ENCODE data around the gene SEZ6. TPM values are rescaled to one million over a fixed set of nuclear protein-coding genes. Genes with fewer than 3 reads are reported as not detected.
A peak's percentile ranks its signal among the peaks of the same experiment; 100 is the strongest.

SEZ6 gene
- total and polyA plus RNA-seq, 2 donors from 2014 or later: not detected

GRCh38 chr17:29004081-29004692, 1.6 kb downstream of the SEZ6 start:
- H3K27me3 ChIP-seq (ENCODE audit: control insufficient read depth, insufficient read depth, low read length): peaks cover 10% of the 10 kb centered on the region
- intact Hi-C loops (cut with DNase I): no loop called here
- FAIRE-seq (no peak), DNase-seq (peak in 3 of 5 donors; percentile 50 to 73 (median 58))
- no peaks in the 10 kb centered on the region for H3K36me3 ChIP-seq (ENCODE audit: control insufficient read depth in 2 of 3, insufficient read depth in 3 of 3, low read length in 3 of 3)
- no peaks in the 10 kb centered on the region for H3K9me3 ChIP-seq (ENCODE audit: control insufficient read depth in 2 of 3, insufficient read depth in 1 of 3, low read length in 3 of 3)
- TF ChIP-seq, protein P1, sequence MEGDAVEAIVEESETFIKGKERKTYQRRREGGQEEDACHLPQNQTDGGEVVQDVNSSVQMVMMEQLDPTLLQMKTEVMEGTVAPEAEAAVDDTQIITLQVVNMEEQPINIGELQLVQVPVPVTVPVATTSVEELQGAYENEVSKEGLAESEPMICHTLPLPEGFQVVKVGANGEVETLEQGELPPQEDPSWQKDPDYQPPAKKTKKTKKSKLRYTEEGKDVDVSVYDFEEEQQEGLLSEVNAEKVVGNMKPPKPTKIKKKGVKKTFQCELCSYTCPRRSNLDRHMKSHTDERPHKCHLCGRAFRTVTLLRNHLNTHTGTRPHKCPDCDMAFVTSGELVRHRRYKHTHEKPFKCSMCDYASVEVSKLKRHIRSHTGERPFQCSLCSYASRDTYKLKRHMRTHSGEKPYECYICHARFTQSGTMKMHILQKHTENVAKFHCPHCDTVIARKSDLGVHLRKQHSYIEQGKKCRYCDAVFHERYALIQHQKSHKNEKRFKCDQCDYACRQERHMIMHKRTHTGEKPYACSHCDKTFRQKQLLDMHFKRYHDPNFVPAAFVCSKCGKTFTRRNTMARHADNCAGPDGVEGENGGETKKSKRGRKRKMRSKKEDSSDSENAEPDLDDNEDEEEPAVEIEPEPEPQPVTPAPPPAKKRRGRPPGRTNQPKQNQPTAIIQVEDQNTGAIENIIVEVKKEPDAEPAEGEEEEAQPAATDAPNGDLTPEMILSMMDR (IDR thresholded peaks at IDR 0.05; ENCODE audit: borderline replicate concordance, extremely low read depth, insufficient read depth): no peak
- peaks cover 0 to 4% (median 0%) of the 10 kb centered on the region in 3 donors for H3K4me1 ChIP-seq (ENCODE audit: control insufficient read depth in 2 of 3, insufficient read depth in 2 of 3, low read depth in 1 of 3, low read length in 3 of 3)
- no peak overlapping the region for H3K4me3 ChIP-seq (ENCODE audit: low read length in 3 of 3)
- no peak overlapping the region for H3K9ac ChIP-seq (ENCODE audit: low read length in 3 of 3)
- H3K27ac ChIP-seq (ENCODE audit: low read depth in 2 of 2, low read length in 2 of 2): no peak overlapping the region

DNA sequence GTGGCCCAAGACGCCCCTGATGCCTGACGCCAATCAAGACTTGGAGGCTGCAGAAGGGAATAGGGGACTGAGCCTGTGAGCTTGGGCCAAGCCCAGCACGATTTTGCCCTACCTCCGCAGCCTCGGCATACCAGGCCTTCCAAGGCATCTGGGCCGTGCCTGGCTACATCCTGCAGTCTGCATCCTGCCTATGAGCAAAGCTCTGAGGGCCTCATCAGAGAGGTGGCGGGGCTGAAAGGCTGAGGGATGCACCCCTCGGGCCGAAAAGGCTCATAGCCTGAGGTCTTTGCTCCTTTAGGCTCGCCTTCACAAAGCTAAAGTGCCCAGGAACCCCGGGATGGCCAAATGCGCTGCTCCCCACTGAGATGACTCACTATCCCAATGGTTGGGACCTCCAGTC, 2.5 kb downstream of the SEZ6 start:
- intact Hi-C loops (cut with DNase I): no loop called here
- Histone ChIP-seq H3K4me3 (ENCODE audit: low read length in 3 of 3) (no peak overlapping the region), H3K9me3 (ENCODE audit: control insufficient read depth in 2 of 3, insufficient read depth in 1 of 3, low read length in 3 of 3) (no peaks in the 10 kb centered on the region), H3K27me3 (ENCODE audit: control insufficient read depth, insufficient read depth, low read length) (peaks cover 10% of the 10 kb centered on the region), H3K9ac (ENCODE audit: low read length in 3 of 3) (no peak overlapping the region), H3K27ac (ENCODE audit: low read depth in 2 of 2, low read length in 2 of 2) (no peak overlapping the region), H3K4me1 (ENCODE audit: control insufficient read depth in 2 of 3, insufficient read depth in 2 of 3, low read depth in 1 of 3, low read length in 3 of 3) (peaks cover 0 to 4% (median 0%) of the 10 kb centered on the region in 3 donors), H3K36me3 (ENCODE audit: control insufficient read depth in 2 of 3, insufficient read depth in 3 of 3, low read length in 3 of 3) (no peaks in the 10 kb centered on the region)
- FAIRE-seq (no peak), DNase-seq (no peak)
- TF ChIP-seq, protein P1 (IDR thresholded peaks at IDR 0.05; ENCODE audit: borderline replicate concordance, extremely low read depth, insufficient read depth): no peak

DNA sequence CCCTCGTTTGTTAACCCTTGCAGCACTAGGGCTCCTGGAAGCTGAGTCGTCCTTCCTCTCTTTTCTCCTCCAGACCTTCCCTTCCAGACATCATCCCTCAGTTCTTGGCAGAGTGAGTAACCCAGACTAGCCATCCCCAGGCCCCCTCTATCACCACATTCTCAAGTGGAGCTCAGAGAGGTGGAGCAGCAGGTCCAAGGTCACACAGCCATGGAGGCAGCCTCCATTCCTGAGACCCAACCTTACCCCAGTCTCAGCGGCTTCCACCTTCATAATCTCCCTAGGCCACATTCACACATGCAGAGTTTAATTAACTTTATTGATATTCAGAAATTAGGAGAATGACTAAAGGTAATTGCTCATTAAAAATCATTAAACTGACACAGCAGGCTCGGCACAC, 3.0 kb downstream of the SEZ6 start:
- H3K9me3 ChIP-seq (ENCODE audit: control insufficient read depth in 2 of 3, insufficient read depth in 1 of 3, low read length in 3 of 3): no peaks in the 10 kb centered on the region
- TF ChIP-seq, protein P1 (IDR thresholded peaks at IDR 0.05; ENCODE audit: borderline replicate concordance, extremely low read depth, insufficient read depth): no peak
- intact Hi-C loops (cut with DNase I): no loop called here
- no peak overlapping the region for H3K4me3 ChIP-seq (ENCODE audit: low read length in 3 of 3)
- peaks cover 0 to 4% (median 0%) of the 10 kb centered on the region in 3 donors for H3K4me1 ChIP-seq (ENCODE audit: control insufficient read depth in 2 of 3, insufficient read depth in 2 of 3, low read depth in 1 of 3, low read length in 3 of 3)
- H3K27me3 ChIP-seq (ENCODE audit: control insufficient read depth, insufficient read depth, low read length): peaks cover 10% of the 10 kb centered on the region
- no peak overlapping the region for H3K27ac ChIP-seq (ENCODE audit: low read depth in 2 of 2, low read length in 2 of 2)
- no peak for FAIRE-seq
- no peaks in the 10 kb centered on the region for H3K36me3 ChIP-seq (ENCODE audit: control insufficient read depth in 2 of 3, insufficient read depth in 3 of 3, low read length in 3 of 3)
- no peak for DNase-seq
- H3K9ac ChIP-seq (ENCODE audit: low read length in 3 of 3): no peak overlapping the region

- intact Hi-C loops (cut with DNase I): no loop called here
- Histone ChIP-seq H3K9me3 (ENCODE audit: control insufficient read depth in 2 of 3, insufficient read depth in 1 of 3, low read length in 3 of 3) (no peaks in the 10 kb centered on the region), H3K27me3 (ENCODE audit: control insufficient read depth, insufficient read depth, low read length) (peaks cover 10% of the 10 kb centered on the region), H3K36me3 (ENCODE audit: control insufficient read depth in 2 of 3, insufficient read depth in 3 of 3, low read length in 3 of 3) (no peaks in the 10 kb centered on the region), H3K4me1 (ENCODE audit: control insufficient read depth in 2 of 3, insufficient read depth in 2 of 3, low read depth in 1 of 3, low read length in 3 of 3) (no peaks in the 10 kb centered on the region), H3K27ac (ENCODE audit: low read depth in 2 of 2, low read length in 2 of 2) (no peak overlapping the region), H3K4me3 (ENCODE audit: low read length in 3 of 3) (no peak overlapping the region), H3K9ac (ENCODE audit: low read length in 3 of 3) (no peak overlapping the region)
- TF ChIP-seq, protein P1 (IDR thresholded peaks at IDR 0.05; ENCODE audit: borderline replicate concordance, extremely low read depth, insufficient read depth): no peak
- no peak for FAIRE-seq
- no peak for DNase-seq
Measured at GRCh38 chr17:29000973-29001372, 4.9 kb downstream of the SEZ6 start.
